Measurements from ENCODE around the gene HHAT. TPM values are rescaled to one million over a fixed set of nuclear protein-coding genes. Genes with fewer than 3 reads are reported as not detected.

The HHAT gene
- total RNA-seq, 4 donors from 2014 or later, result 2.4 to 6.0 (median 4.4) TPM

GRCh38 chr1:210641582-210641981 lies 312.9 kb downstream of the HHAT start:
- TF ChIP-seq CTCF (IDR thresholded peaks at IDR 0.05; ENCODE audit: low read depth), result no peak

DNA sequence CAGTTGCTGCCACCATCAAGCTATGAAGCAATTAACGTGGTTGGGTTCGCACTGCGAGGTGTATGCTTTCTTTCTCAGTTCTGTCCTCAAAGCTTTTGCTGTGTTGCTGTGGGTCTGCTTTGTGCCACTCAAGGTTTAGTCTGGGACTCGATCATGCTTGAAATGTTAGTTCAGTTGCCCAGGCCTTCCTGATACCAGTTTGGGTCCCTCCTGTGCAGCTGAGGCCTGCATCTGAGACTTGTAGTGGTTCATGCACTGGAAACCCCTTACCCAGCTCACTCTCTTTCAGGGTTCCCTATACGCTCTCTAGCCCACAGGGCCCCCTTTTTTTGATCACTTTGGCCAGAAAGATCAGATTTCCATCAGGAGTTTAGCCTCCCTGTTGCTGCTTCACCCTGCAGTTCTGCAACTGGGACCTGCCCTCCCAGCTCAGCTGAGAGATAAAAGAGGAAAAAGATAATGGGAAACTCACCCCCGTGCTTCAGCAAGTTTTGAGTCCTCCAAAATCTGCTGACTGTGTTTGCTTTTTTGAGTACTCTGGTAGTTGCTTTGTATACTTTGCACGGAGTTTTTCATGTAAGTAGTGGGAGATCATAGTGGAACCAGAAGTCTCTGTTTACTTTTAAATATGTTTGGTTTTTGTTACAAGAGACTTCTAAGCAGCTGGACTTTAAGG lies 317.0 kb downstream of the HHAT start:
- TF ChIP-seq CTCF (IDR thresholded peaks at IDR 0.05; ENCODE audit: low read depth), result no peak

DNA sequence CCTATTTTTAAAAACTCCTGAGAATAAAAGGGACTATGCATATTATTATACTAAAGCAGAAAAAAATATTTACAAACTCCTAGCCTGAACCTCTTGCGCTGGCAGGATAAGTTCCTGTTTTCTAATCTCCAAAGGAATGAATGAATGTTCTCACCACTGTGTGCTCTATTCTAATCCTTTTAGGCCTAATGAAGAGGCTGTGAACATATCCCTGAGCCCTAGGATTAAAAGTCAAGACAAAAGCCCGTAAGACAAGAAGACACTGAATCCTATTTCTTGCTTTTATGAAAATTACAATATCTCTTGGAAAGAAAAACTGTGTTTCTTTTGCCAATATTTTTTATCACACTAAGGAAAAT lies 317.5 kb downstream of the HHAT start:
- no peak for TF ChIP-seq CTCF (IDR thresholded peaks at IDR 0.05; ENCODE audit: low read depth)

- no peak for TF ChIP-seq CTCF (IDR thresholded peaks at IDR 0.05; ENCODE audit: low read depth)
These were observed 319.0 kb downstream of the HHAT start for GRCh38 chr1:210647406-210648333.

DNA sequence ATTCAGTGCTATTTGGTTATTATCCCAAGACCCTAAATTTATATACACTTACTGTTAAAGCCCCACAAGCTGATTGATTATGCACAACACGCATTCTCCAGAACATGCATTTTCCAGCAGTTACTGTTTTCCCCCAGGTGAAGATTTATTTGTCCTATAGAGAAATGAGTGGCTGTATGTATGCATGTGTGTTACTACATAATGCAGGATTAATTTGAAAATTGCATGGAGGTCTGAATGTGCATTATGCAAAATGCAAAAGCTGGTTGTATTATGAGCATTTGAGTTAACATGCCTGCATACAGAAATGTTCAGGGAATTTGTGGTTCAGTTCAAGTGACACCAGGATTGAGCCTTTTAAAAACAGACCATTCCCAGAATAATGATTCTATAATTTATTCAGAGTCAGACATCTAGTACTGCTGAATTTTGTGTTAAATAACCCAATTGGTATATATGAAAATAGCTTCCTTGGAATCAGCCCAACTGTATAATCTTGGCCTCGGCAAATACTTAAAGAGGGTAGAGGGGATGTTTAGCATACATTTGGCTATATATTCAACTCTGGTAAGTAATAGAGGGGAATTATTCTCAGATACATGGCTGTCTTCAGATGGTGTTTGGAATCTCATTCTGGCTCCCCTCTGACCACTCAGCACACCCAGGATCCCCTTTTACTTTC lies 320.0 kb downstream of the HHAT start:
- TF ChIP-seq CTCF (IDR thresholded peaks at IDR 0.05; ENCODE audit: low read depth), result no peak

DNA sequence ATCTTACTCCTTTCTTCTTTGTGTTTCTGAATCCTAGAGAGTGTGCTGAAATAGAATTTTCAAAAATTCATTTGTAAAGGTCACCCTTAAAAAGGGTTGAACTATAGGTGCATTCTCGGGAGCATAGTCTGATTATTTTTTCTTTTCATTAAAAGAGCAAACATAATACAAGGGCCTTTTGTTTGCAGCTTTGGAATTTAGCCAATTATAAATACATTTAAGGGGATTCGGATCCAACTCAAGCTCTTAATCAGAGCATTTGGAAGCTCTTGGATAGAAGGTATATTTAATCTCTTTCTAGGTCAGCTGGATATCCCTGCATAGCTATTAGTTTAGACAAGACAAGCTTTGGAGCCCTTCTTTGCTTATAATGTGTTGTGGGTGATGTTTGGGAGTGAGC lies 321.7 kb downstream of the HHAT start:
- TF ChIP-seq CTCF (IDR thresholded peaks at IDR 0.05; ENCODE audit: low read depth), result no peak

Data from subcutaneous adipose tissue (tissue), 4 donors.